Liver (tissue), 9 donors: ENCODE data around the gene ARHGAP10. TPM values are rescaled to one million over a fixed set of nuclear protein-coding genes. Genes with fewer than 3 reads are reported as not detected.
"Not testable (repeated sequence)": the region's sequence is repeated elsewhere in the genome, so short reads cannot be mapped to it uniquely, and the experiment has no call there.

ENCODE experiments used
- DNase-seq: peaks from one replicate; pipeline ENCODE4 v3.0.0-alpha.2; 2017; ENCODE audit warnings: low spot score
- H3K27ac ChIP-seq, 2 donors: one replicate each; pipeline ENCODE4 v1.7.0; 2013; ENCODE audit warnings: inconsistent platforms in 2 of 2, low read length in 2 of 2, control low read depth in 1 of 2, low read depth in 1 of 2, mild to moderate bottlenecking in 1 of 2
- H3K27me3 ChIP-seq, 4 donors: one replicate each; pipeline versions ENCODE4 v1.6.1 to v1.7.0; 2013; ENCODE audit warnings: low read length in 3 of 4, inconsistent platforms in 1 of 4, mild to moderate bottlenecking in 1 of 4, moderate library complexity in 1 of 4; ENCODE audit not compliant: control insufficient read depth in 4 of 4, insufficient read depth in 4 of 4
- H3K36me3 ChIP-seq, 4 donors: one replicate each; pipeline versions ENCODE4 v1.6.1 to v1.7.0; 2013; ENCODE audit warnings: low read length in 3 of 4, mild to moderate bottlenecking in 3 of 4, low read depth in 1 of 4, moderate library complexity in 1 of 4; ENCODE audit not compliant: control insufficient read depth in 4 of 4, insufficient read depth in 3 of 4
- H3K4me1 ChIP-seq, 4 donors: one replicate each; pipeline versions ENCODE4 v1.6.1 to v1.7.0; 2013; ENCODE audit warnings: low read length in 3 of 4, mild to moderate bottlenecking in 3 of 4, moderate library complexity in 1 of 4; ENCODE audit not compliant: control insufficient read depth in 4 of 4, insufficient read depth in 4 of 4
- H3K4me3 ChIP-seq, 3 donors: one replicate each; pipeline versions ENCODE4 v1.6.1 to v1.7.0; 2013; ENCODE audit warnings: low read length in 3 of 3, control low read depth in 1 of 3, low read depth in 1 of 3, mild to moderate bottlenecking in 1 of 3
- H3K9ac ChIP-seq, 2 donors: one replicate each; pipeline ENCODE4 v1.7.0; 2013; ENCODE audit warnings: low read length in 2 of 2, mild to moderate bottlenecking in 2 of 2, moderate library complexity in 2 of 2, control low read depth in 1 of 2, low read depth in 1 of 2
- H3K9me3 ChIP-seq, 4 donors: one replicate each; pipeline versions ENCODE4 v1.6.1 to v1.7.0; 2013; ENCODE audit warnings: low read length in 3 of 4; ENCODE audit not compliant: control insufficient read depth in 4 of 4
- CTCF ChIP-seq: fragments of 150-350 bp; IDR thresholded peaks from 2 replicates; pipeline ENCODE4 v1.5.1; 2017; ENCODE audit warnings: improper control_type of control experiment, low read depth, low read length; ENCODE audit not compliant: missing input control
- EGR1 ChIP-seq, 2 donors: IDR thresholded peaks; 2 replicates each; pipeline ENCODE4 v1.6.1; 2016 to 2018; ENCODE audit warnings: antibody characterized with exemption in 2 of 2, low read depth in 2 of 2
- FOXA1 ChIP-seq: IDR thresholded peaks from 2 replicates; pipeline ENCODE4 v1.6.1; 2016; ENCODE audit warnings: antibody characterized with exemption
- FOXA2 ChIP-seq: IDR thresholded peaks from 2 replicates; pipeline ENCODE4 v1.6.1; 2016; ENCODE audit warnings: antibody characterized with exemption
- GABPA ChIP-seq, 2 donors: IDR thresholded peaks in 1 of 2; conservative IDR thresholded peaks in 1 of 2; 2 replicates each; pipeline ENCODE4 v1.6.1; 2016; ENCODE audit warnings: antibody characterized with exemption in 2 of 2, mild to moderate bottlenecking in 1 of 2, moderate library complexity in 1 of 2
- HNF4A ChIP-seq, 2 donors: conservative IDR thresholded peaks; 2 replicates each; pipeline ENCODE4 v1.6.1; 2016; ENCODE audit warnings: antibody characterized with exemption in 2 of 2, mild to moderate bottlenecking in 2 of 2
- HNF4G ChIP-seq: IDR thresholded peaks from 2 replicates; pipeline ENCODE4 v1.6.1; 2016; ENCODE audit warnings: antibody characterized with exemption
- JUND ChIP-seq, 2 donors: IDR thresholded peaks; 2 replicates each; pipeline ENCODE4 v1.6.1; 2016; ENCODE audit warnings: antibody characterized with exemption in 2 of 2
- NR2F2 ChIP-seq: IDR thresholded peaks from 2 replicates; pipeline ENCODE4 v1.6.1; 2016; ENCODE audit warnings: antibody characterized with exemption
- RAD21 ChIP-seq, 2 donors: IDR thresholded peaks; 2 replicates each; pipeline ENCODE4 v1.6.1; 2016; ENCODE audit warnings: antibody characterized with exemption in 2 of 2, mild to moderate bottlenecking in 2 of 2
- RXRA ChIP-seq, 2 donors: IDR thresholded peaks; 2 replicates each; pipeline ENCODE4 v1.6.1; 2017 to 2018; ENCODE audit warnings: antibody characterized with exemption in 2 of 2, mild to moderate bottlenecking in 1 of 2
- SP1 ChIP-seq: IDR thresholded peaks from 2 replicates; pipeline ENCODE4 v1.6.1; 2018; ENCODE audit warnings: antibody characterized with exemption, mild to moderate bottlenecking
- TAF1 ChIP-seq: conservative IDR thresholded peaks from 2 replicates; pipeline ENCODE4 v1.6.1; 2016; ENCODE audit warnings: antibody characterized with exemption, mild to moderate bottlenecking
- YY1 ChIP-seq: IDR thresholded peaks from 2 replicates; pipeline ENCODE4 v1.6.1; 2016; ENCODE audit warnings: antibody characterized with exemption, mild to moderate bottlenecking
- ZBTB33 ChIP-seq: IDR thresholded peaks from 2 replicates; pipeline ENCODE4 v1.6.1; 2016; ENCODE audit warnings: antibody characterized with exemption
- WGBS: extraction: QIAGEN DNeasy Blood & Tissue Kit; methylation state at CpG from one replicate; pipeline ENCODE4 v1.1.7; 2013; 5-methylcytosine and 5-hydroxymethylcytosine counted together
- polyA plus RNA-seq, 2 donors: library from polyadenylated mRNA; stranded (reverse) in 1 of 2; unstranded in 1 of 2; fragments of 200-250 nt in 1 of 2; fragments of >200 nt in 1 of 2; fragmentation: Nextera tagmentation in 1 of 2; extraction: Ambion mirVana in 1 of 2; gene quantifications; one replicate each; pipeline versions ENCODE4 v1.2.1 to v1.2.3, GENCODE V29; 2013 to 2015
- total RNA-seq, 2 donors: library from RNA; depleted of rRNA; stranded (reverse); fragments of >200 nt; gene quantifications; one replicate each; pipeline ENCODE4 v1.2.3, GENCODE V29; 2014
- TF ChIP-seq, protein P1 (sequence below): IDR thresholded peaks from 2 replicates; pipeline ENCODE4 v1.6.1; 2016; ENCODE audit warnings: antibody characterized with exemption, mild to moderate bottlenecking
- TF ChIP-seq, protein P2 (sequence below): IDR thresholded peaks from 2 replicates; pipeline ENCODE4 v1.6.1; 2016; ENCODE audit warnings: antibody characterized with exemption
- TF ChIP-seq, protein P3 (sequence below): IDR thresholded peaks from 2 replicates; pipeline ENCODE4 v1.6.1; 2016; ENCODE audit warnings: antibody characterized with exemption
- donor health status: healthy.
- donor health status: healthy.
- donor health status: healthy.
- donor health status: healthy.
- donor health status: healthy.

ARHGAP10 gene
- total and polyA plus RNA-seq, 4 donors = 1.5 to 13.0 (median 4.3) TPM

GRCh38 chr4:147880511-147880910 is 148.6 kb downstream of the ARHGAP10 start (continued):
- TF ChIP-seq CTCF (no peak), RAD21 (IDR thresholded peaks at IDR 0.05) (no peak)

GRCh38 chr4:147884536-147884935 is 152.6 kb downstream of the ARHGAP10 start:
- H3K9ac ChIP-seq = no peak overlapping the region
- 92% methylated on average over 2 of the region's 2 CpGs for WGBS
- no peaks in the 10 kb centered on the region for H3K9me3 ChIP-seq
- H3K36me3 ChIP-seq = no peaks in the 10 kb centered on the region
- no peak overlapping the region for H3K4me3 ChIP-seq
- DNase-seq = no peak
- H3K27ac ChIP-seq = no peak overlapping the region
- H3K4me1 ChIP-seq = no peaks in the 10 kb centered on the region
- H3K27me3 ChIP-seq = no peaks in the 10 kb centered on the region
- TF ChIP-seq, protein P1, sequence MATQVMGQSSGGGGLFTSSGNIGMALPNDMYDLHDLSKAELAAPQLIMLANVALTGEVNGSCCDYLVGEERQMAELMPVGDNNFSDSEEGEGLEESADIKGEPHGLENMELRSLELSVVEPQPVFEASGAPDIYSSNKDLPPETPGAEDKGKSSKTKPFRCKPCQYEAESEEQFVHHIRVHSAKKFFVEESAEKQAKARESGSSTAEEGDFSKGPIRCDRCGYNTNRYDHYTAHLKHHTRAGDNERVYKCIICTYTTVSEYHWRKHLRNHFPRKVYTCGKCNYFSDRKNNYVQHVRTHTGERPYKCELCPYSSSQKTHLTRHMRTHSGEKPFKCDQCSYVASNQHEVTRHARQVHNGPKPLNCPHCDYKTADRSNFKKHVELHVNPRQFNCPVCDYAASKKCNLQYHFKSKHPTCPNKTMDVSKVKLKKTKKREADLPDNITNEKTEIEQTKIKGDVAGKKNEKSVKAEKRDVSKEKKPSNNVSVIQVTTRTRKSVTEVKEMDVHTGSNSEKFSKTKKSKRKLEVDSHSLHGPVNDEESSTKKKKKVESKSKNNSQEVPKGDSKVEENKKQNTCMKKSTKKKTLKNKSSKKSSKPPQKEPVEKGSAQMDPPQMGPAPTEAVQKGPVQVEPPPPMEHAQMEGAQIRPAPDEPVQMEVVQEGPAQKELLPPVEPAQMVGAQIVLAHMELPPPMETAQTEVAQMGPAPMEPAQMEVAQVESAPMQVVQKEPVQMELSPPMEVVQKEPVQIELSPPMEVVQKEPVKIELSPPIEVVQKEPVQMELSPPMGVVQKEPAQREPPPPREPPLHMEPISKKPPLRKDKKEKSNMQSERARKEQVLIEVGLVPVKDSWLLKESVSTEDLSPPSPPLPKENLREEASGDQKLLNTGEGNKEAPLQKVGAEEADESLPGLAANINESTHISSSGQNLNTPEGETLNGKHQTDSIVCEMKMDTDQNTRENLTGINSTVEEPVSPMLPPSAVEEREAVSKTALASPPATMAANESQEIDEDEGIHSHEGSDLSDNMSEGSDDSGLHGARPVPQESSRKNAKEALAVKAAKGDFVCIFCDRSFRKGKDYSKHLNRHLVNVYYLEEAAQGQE = no peak
- TF ChIP-seq, protein P2, sequence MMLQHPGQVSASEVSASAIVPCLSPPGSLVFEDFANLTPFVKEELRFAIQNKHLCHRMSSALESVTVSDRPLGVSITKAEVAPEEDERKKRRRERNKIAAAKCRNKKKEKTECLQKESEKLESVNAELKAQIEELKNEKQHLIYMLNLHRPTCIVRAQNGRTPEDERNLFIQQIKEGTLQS = no peak
- TF ChIP-seq ZBTB33 (no peak), TAF1 (no peak), CTCF (no peak), EGR1 (IDR thresholded peaks at IDR 0.05; ENCODE audit: low read depth in 2 of 2) (no peak), FOXA2 (no peak), JUND (IDR thresholded peaks at IDR 0.05) (no peak), HNF4G (no peak), FOXA1 (no peak), NR2F2 (no peak), HNF4A (conservative IDR thresholded peaks at IDR 0.05) (no peak), RXRA (IDR thresholded peaks at IDR 0.05) (no peak), SP1 (no peak), YY1 (no peak), GABPA (IDR thresholded peaks at IDR 0.05 in 1 of 2, conservative IDR thresholded peaks at IDR 0.05 in 1 of 2) (no peak), RAD21 (IDR thresholded peaks at IDR 0.05) (no peak)
- TF ChIP-seq, protein P3, sequence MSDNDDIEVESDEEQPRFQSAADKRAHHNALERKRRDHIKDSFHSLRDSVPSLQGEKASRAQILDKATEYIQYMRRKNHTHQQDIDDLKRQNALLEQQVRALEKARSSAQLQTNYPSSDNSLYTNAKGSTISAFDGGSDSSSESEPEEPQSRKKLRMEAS = no peak

GRCh38 chr4:147885216-147885615 is 153.3 kb downstream of the ARHGAP10 start:
- not testable (repeated sequence) for H3K27me3 ChIP-seq, H3K27ac ChIP-seq, H3K4me3 ChIP-seq, H3K9ac ChIP-seq, DNase-seq, H3K36me3 ChIP-seq, H3K4me1 ChIP-seq, H3K9me3 ChIP-seq
- WGBS = 79% methylated on average over 1 of the region's 1 CpG
